ENCODE data around the gene BAK1.

Gene BAK1

GRCh38 chr6:33578164-33578563, 1.9 kb downstream of the BAK1 start:
- peak overlapping the region; percentile 78 for H3K4me3 ChIP-seq (replicated peaks; ENCODE audit: insufficient read depth, low read length)

GRCh38 chr6:33577718-33578117, 2.4 kb downstream of the BAK1 start:
- TF ChIP-seq, protein P1, sequence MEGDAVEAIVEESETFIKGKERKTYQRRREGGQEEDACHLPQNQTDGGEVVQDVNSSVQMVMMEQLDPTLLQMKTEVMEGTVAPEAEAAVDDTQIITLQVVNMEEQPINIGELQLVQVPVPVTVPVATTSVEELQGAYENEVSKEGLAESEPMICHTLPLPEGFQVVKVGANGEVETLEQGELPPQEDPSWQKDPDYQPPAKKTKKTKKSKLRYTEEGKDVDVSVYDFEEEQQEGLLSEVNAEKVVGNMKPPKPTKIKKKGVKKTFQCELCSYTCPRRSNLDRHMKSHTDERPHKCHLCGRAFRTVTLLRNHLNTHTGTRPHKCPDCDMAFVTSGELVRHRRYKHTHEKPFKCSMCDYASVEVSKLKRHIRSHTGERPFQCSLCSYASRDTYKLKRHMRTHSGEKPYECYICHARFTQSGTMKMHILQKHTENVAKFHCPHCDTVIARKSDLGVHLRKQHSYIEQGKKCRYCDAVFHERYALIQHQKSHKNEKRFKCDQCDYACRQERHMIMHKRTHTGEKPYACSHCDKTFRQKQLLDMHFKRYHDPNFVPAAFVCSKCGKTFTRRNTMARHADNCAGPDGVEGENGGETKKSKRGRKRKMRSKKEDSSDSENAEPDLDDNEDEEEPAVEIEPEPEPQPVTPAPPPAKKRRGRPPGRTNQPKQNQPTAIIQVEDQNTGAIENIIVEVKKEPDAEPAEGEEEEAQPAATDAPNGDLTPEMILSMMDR (IDR thresholded peaks at IDR 0.05; ENCODE audit: insufficient read depth, low read length) = no peak
- TF ChIP-seq REST (IDR thresholded peaks at IDR 0.05; ENCODE audit: insufficient replicate concordance, low read depth) (no peak), SPI1 (IDR thresholded peaks at IDR 0.05; ENCODE audit: borderline replicate concordance, low read depth) (no peak), GABPA (IDR thresholded peaks at IDR 0.05; ENCODE audit: low read depth) (no peak), POLR2AphosphoS5 (IDR thresholded peaks at IDR 0.05; ENCODE audit: low read depth) (no peak)
- no peak for DNase-seq (ENCODE audit: low read depth in 1 of 2, low spot score in 1 of 2)
- H3K27me3 ChIP-seq (ENCODE audit: insufficient read depth, poor library complexity, severe bottlenecking) = no peaks in the 10 kb centered on the region
- peak overlapping the region; percentile 76 for H3K27ac ChIP-seq (replicated peaks)
- H3K4me3 ChIP-seq (replicated peaks; ENCODE audit: insufficient read depth, low read length) = no peak overlapping the region

More at GRCh38 chr6:33578164-33578563, 1.9 kb downstream of the BAK1 start:
- no peaks in the 10 kb centered on the region for H3K27me3 ChIP-seq (ENCODE audit: insufficient read depth, poor library complexity, severe bottlenecking)
- TF ChIP-seq SPI1 (IDR thresholded peaks at IDR 0.05; ENCODE audit: borderline replicate concordance, low read depth) (no peak), GABPA (IDR thresholded peaks at IDR 0.05; ENCODE audit: low read depth) (no peak), REST (IDR thresholded peaks at IDR 0.05; ENCODE audit: insufficient replicate concordance, low read depth) (no peak), POLR2AphosphoS5 (IDR thresholded peaks at IDR 0.05; ENCODE audit: low read depth) (no peak)
- TF ChIP-seq, protein P1 (IDR thresholded peaks at IDR 0.05; ENCODE audit: insufficient read depth, low read length) = no peak
- DNase-seq (ENCODE audit: low read depth in 1 of 2, low spot score in 1 of 2) = no peak
- H3K27ac ChIP-seq (replicated peaks) = peak overlapping the region; percentile 76

DNA sequence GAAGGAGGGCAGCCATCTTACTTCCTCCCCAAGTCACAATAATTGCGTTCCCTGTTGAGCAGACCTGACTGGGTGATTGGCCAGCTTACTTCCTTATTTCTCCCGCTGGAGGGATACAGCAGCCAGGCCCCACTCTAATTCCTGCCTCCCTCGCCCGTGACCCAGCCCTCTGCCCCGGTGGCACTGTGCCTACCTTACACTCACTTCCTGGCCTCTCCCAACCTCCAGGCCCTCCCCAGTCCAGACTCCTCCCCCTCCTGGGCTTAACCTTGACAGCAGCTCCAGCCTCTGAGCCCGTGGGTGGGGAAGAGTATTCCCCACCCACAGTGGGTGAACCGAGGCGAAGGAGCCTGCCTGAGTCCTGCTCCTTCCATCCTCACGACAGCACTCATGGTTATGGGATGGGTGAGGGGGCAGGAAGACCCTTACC, 3.0 kb downstream of the BAK1 start:
- no peaks in the 10 kb centered on the region for H3K27me3 ChIP-seq (ENCODE audit: insufficient read depth, poor library complexity, severe bottlenecking)
- DNase-seq (ENCODE audit: low read depth in 1 of 2, low spot score in 1 of 2) = peak; percentile 71 to 85
- no peak overlapping the region for H3K4me3 ChIP-seq (replicated peaks; ENCODE audit: insufficient read depth, low read length)
- peak overlapping the region; percentile 76 for H3K27ac ChIP-seq (replicated peaks)
- TF ChIP-seq, protein P1 (IDR thresholded peaks at IDR 0.05; ENCODE audit: insufficient read depth, low read length) = no peak
- peak; percentile 19; the same call in 1 of the 2 replicates for TF ChIP-seq GABPA (IDR thresholded peaks at IDR 0.05; ENCODE audit: low read depth)
- peak; percentile 67; the same call in 1 of the 2 replicates for TF ChIP-seq SPI1 (IDR thresholded peaks at IDR 0.05; ENCODE audit: borderline replicate concordance, low read depth)
- no peak for TF ChIP-seq REST (IDR thresholded peaks at IDR 0.05; ENCODE audit: insufficient replicate concordance, low read depth)
- 0 out of 2 replicates have a peak, but pooled peaks have one; percentile 45 for TF ChIP-seq POLR2AphosphoS5 (IDR thresholded peaks at IDR 0.05; ENCODE audit: low read depth)

Measured in HL-60 (cell line).